T-helper 1 cell treated with Interleukin-12 subunit alpha and Interleukin-12 subunit beta and Interleukin-4 antibody, amounts not matched to agents 30 ng/mL and 1 ng/mL, for 36 hours (primary cell): Measurements from ENCODE around the gene AP2A2. TPM values are rescaled to one million over a fixed set of nuclear protein-coding genes. Genes with fewer than 3 reads are reported as not detected.

Source experiments
- intact Hi-C: fragments of 100-400 bp; cut with micrococcal nuclease; formaldehyde crosslinking; loops from one replicate; pipeline ENCODE4 v1.15.1; 2024
- total RNA-seq: library from RNA; stranded (reverse); gene quantifications from 2 replicates; pipeline ENCODE4 v1.2.3, GENCODE V29; 2022

AP2A2 gene
- total RNA-seq, 1 donor from 2014 or later = 69.7 TPM

DNA sequence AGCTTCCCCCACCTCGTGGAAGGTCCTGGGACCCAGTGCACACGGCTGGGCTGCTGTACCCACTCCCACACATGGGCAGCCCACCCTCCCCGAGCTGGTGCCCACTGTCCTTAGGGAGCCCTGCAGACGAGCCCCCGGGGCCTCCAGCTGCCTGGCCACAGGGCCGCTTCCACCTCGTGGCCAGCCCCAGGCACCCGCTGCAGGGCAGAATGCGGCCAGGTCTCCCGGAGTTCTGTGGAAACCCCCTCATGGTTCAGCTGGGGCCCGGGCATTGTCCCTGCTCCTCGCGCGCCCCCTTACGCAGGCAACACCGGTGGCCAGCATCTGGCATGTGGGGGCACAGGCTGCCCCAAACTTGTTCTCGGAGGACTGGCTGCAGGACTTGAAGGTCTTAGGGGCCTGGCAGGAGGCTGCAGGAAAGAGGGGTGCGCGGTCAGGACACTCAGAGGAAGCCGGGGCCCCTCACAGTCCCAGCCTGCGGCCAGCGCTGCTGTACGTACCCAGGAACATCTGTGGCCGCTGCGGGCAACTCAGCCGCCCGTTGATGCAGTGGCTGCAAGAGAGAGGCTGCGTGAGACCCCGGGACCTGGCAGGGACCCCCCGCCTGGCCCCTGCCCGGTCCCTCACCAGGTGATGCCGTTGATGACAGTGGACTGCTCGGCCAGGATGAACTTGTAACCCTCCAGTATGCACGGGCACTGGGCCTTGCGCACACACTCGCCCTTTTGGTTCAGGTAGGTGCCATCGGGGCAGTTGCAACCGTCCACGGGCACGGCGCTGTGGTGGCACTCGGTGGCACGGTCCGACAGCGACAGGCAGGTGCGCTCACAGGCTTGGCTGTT lies 101.2 kb downstream of the AP2A2 start:
- intact Hi-C loops = loop anchor here (2.0 kb wide), 1 partner anchor 62 kb away; no protein-coding TSS in a partner anchor

DNA sequence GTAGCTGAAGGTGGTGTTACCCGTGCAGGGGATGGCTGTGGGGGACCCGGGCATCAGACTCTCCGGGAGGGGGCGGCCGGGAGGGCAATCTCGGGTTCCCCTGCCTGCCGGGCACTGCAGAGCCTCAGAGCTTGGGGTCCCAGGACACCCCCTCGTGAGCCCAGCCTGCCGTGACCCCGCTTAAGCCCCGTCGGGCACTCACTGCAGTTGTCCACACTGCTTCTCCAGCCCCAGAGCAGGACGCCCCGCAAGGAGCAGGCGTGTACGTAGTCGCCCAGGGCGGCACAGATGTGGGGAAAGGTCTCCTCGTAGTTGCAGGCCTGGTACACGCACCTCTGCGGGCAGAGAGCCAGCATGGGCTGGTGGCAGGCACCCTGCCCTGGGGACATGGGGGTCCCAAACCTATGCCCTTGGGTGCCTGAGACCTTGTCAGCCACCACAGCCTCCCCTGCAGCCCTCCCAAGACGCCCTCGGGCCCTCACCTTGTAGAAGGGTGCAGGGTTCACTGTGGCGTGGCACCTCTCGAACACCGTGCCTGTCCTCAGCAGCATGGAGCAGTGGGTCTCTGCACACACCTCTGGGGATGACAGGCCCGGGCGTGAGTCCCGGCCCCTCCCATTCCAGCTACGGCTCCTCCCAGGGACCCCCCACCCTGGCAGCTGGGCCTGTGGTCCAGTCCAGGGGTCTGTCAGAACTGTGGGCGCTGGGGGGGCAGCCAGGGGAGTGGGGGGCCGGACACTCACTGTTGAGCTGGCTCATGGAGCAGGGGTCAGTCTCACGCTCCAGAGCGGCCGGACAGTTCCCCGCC lies 102.0 kb downstream of the AP2A2 start:
- intact Hi-C loops = loop anchor here (2.0 kb wide), 1 partner anchor 63 kb away; no protein-coding TSS in a partner anchor

DNA sequence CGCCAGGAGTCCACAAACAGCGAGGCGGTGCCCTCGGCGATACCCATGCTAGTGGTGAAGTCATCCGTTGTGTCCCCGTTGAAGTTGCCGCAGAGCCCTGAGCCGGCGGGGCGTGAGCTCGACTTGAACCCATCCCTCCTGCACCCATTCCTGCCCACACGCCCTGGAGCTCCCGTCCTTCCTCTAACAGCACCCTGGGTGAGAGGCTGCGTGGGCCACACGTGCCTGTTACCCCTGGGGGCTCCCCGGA lies 102.5 kb downstream of the AP2A2 start:
- intact Hi-C loops = no loop called here

DNA sequence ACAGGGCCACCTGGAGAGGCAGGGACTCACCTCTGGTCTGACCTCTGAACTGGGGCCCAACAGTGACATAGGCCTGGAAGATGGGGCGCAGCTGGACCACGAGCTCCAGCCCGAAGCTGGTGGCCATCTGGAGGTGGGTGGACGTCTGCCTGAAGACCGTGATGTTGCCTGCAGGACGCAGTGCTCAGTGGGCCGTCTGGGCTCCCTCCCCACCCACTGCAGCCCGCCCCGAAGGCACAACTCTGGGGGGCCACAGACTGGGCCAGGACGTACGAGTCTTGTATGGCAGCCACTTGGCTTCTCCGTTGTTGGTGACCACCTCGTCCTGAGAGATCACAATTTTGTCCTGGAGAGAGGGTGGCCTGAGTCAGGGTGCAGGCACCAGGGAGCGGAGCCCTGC lies 102.9 kb downstream of the AP2A2 start:
- intact Hi-C loops = no loop called here

DNA sequence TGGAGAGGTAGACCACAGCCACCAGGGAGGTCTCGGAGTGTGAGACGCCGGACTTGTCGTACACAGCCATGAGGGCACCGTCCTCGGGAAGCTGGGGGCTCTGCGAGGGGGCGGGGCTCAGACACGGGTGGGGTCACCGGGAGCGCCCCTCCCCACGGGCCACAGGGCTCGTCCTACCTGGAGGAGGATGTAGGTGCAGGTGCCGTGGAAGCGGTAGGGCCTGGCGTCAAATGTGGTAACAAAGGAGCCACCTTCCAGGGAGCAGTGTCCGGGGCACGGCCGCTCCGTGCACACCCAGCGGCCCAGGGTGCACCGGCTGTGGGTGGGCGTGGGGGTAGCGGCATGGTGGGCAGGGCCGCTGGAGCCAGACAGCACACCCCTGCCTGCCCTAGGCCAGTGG lies 103.4 kb downstream of the AP2A2 start:
- intact Hi-C loops = no loop called here

DNA sequence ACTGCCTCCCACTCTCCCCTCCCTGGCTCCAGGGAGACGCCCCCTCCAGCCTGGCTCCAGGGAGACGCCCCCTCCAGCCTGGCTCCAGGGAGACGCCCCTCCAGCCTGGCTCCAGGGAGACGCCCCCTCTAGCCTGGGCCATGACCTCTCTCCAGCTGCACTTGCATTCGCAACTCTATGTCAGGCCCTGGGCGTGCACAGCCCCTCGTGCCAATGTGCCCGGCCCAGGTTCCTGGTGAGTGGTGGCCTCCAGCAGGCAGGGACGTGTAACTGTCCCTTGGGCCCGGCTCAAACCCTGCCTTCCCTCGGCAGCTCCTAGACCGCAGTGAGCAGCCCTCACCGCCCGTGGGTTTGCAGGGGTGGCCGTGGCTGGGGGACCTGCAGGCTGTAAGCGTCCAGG lies 104.0 kb downstream of the AP2A2 start:
- intact Hi-C loops = no loop called here

DNA sequence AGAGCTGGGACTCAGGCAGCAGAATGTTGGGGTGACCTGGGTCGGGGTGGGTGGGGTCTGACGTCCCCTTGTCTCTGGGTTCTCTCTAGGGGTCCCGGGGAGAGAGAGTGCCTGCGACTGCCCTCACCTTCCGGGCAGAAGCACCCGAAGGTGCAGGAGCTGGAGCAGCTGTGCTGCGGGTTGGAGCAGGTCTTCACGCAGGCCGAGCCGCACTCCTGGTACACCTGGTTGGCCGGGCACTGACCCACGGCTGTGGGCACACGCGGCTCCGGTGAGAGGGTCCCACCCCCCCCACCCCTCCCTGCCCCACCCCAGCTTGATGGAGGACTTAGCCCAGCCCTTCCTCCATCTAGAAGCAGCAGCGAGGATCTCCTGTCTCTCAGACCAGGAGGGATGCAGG lies 104.4 kb downstream of the AP2A2 start:
- intact Hi-C loops = no loop called here

DNA sequence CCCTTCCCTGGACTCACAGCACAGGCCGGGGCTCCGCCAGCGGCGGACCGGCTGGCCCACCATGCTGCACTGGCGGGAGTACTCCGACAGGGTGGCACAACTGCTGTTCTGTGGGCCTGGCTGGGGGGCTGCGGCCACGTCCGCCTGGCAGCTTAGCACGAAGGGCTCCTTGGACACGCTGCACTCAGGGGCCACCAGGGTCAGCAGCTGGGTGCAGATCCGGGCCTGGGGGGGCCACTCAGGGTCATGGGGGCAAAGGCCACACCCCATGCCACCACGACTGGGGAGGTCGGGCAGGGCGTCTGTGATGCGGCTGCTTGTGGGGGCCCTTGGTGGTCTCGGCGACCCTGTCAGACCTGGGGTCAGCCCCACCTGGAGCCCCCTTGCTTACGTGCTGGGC lies 104.9 kb downstream of the AP2A2 start:
- intact Hi-C loops = no loop called here

DNA sequence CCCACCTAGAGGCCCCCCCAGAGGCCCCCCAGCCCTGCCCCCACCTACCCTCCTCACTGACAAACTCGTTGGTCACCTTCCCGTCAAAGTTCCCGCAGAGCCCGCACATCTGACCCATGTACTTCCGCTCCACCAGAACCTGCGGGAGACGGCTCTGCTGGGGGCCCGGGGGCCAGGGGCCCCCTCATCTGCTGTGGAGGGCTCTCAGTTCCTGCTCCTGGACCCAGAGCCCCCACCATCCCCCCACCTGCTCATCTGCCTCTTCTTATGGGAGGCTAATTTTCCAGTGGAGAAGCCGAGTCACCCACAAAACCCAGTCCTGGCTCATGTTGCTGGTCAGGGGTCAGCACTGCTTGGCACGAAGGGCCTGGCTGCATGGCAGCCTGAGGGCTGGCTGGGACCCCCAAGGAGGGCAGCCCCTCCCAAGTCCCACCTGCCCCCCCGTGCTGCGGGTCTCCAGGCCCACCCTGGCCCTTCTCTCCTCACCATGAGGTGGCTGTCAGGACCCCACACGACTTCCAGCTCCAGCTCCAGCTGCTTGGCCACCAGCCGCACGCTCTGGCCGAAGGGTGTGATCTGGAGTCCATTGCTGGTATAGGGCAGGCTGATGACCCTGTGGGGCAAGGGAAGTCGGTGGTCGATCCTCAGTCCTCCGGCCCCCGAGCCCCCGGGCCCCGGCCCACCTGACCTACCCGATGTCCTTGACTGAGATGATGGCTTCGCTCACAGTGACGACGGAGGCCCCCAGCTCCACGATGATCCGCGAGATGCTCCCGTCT lies 105.6 kb downstream of the AP2A2 start:
- intact Hi-C loops = no loop called here

DNA sequence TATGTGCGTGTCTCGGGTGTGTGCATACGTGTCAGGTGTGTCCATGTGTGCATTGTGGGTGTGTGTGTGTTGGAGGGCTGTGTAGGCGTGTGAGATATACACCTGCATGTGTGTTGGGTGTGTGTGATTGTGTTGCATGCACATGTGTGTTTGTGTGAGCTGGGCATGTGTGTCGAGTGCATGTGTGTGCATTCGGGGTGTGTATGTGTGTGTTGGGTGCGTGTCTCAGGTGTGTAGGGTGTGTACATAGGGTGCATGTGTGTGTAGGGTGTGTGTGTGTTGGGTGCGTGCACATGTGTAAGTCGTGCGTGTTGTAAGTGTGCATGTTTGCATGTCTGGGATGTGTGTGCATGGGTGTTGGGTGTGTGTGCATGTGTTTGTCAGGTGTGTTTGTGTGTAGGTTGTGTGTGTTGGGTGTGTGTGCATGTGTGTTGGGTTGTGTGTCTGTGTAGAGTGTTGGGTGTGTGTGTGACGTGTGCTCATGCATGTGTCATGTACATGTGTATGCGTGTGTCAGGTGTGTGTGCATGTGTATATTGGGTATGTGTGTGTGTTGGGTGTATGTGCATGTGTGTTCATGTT lies 106.7 kb downstream of the AP2A2 start:
- intact Hi-C loops = no loop called here

DNA sequence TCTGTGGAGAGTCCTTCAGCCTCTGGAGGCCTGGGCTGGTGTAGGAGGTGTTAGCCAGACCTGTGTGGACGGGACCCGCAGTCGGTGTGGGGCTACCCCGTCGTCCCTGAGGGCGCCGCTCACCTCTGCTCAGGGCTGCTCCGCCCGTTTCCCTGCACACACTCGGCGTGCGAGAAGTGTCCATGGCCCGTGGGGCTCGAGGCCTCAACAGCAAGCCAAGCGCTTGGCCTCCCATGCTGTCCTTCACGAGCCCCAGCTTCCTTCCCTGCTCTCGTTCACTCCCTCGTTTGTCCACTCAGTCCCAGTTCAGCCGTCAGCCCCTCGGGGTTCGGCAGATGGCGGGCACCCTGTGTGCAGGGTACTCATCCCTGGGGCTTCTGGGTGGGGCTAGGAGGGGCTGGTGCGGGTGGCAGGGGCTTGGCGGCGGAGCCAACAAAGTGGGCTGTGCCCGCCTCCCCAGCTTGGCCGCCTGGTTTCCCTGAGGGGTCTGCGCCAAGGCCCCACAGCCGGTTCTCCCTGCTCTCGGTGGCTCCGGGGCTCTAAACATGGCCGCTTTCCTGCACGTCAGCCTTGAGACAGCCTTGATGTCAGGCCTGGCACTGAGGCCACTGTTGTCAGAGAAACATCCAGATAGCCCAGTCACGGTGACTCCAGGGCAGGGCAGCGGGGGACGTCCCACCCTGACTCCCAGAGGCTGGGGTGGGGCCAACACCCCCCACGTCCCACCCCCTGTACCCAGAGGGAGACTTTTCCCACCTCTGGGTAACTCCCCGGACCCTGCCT lies 107.5 kb downstream of the AP2A2 start:
- intact Hi-C loops = no loop called here

DNA sequence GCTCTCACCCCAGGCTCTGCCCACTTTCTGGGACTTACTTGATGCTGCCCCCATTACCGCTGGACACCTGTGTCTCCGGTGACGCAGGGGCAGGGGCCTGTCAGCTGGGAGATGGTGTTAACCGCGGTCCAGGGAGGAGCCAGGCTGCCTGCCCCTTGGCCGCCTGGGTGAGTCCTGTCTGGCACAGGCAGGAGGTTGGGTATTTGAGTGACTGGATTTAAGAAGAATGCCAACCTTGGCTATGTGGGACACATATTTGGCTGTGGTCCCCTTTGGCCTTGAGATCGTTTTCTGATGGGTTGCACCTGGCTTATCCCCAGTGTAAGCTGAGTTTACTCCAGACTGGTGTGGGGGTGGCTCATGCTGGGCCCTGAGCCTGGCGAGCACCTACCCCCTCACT lies 108.3 kb downstream of the AP2A2 start:
- intact Hi-C loops = no loop called here

DNA sequence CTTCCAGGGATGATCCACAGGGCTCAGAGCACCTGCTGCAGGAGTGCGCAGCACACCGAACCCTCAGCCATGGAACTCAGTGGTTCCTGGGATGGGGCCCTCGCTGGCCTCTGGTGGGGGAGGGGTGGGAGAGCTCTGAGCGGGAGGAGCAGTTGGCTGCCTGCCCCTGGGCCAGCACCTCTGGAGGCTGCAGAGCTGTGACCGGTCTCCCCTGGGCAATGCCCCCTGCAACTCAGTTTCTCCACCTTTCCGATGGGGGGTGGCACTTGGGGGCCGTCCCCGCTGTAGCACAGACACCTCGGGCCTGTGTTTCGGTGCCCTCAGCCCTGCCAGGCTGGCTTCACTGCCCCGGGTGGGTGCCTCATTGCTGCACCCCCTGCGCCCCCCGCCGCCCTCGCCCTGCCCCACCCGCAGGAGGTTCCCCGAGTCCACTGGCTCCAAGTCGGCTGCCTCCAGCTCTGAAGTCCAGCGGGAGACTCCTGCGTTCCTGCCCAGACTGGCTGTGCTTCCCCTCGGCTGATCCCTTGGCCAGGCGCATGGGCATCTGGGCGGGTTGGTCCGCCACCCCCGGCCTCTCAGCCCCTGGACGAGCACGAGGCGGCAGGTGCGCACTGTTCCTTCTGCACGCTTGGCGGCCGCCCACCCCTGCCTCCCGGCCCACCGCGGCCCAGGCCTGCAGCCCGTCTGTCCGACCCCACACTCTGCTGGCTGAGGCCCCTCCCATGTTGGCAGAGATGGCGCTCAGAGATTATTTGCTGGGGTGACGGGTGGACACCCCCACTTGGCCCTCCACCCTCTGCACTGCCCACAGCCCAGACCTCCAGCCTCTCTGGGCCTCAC lies 109.0 kb downstream of the AP2A2 start:
- intact Hi-C loops = no loop called here

DNA sequence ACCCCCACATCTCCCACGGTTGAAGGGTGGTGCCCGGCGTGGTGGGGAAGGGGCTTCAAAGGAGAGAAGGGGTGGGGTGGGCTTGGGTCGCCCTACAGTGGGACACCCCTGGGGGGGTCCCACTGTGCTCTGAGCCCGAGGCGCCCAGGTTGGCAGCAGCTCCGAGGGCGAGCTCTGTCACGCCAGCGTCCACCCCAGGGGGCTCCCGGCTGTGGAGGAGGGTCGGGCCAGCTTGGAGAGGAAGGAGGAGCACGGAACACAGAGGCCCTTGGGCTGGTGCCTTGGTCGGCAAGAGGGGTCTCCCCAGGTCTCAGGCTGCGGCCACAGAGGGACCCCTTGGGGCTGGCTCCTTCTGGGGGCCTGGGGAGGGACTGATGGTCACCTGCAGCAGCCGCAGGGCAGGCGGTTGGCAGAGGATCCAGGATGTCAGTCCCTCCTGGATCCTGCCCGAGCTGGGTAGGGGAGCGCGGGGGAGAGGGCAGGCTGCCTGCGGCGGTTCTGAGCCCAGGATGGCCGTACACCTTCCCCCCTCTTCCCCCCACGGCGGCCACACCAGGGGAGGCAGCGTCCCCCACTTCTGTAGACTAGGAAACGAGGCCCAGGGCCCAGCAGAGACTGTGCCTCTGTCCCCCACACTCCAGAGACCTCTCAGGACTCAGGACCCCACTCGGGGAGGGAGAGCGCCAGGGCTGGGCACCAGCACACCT lies 110.1 kb downstream of the AP2A2 start:
- intact Hi-C loops = no loop called here

DNA sequence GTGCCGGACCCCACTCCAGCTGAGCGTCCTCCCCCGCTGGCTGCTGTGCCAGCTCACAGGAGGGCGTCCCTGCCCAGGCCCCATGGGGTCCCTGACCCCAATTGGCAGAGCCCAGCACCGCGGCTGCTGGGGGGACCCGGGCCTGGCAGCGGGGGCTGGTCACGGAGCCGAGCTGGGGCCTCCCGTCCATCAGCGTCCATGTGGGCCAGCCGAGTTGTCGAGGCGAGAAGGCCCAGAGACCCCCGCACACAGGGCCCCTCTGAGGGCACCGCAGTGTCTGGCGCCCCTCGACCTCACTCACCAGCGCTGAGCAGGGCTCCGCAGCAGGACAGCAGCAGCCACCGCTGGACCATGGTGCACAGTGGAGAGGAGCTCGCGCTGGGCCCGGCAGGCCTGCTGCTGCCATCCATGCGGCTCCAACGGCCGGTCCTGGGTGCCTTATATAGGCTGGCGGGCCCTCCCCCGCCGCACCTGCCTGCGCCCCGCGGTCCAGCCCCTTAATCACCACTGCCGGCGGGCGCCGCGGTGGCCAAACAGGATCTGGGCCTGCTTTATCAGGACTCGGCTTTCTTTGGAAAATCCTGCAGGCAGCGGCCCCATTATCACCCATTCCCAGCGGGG lies 110.7 kb downstream of the AP2A2 start, which contains the start of gene MUC6:
Gene MUC6 (minus strand): TSS at position 416 of the 621 bp plus-strand sequence. CDS start 63 bp downstream, at position 353.
- intact Hi-C loops = no loop called here

DNA sequence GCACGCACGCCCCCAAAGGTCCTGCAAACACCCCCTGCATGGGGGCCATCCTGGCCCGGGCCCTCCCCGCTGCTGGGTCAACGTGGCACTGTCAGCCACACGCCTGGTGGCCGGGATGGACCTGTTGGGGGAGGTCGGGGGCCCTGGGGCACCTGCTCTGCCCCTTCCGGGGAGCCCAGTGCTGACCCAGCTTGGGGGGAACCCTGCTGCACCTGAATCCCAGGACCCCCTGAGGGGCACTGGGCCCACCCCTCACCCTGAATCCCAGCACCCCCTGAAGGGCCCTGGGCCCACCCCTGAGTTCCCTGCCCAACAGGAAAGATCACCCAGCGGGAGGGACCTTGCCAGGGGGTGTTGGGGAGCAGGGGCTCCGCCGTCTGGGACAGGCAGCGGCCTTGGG lies 111.3 kb downstream of the AP2A2 start:
- intact Hi-C loops = no loop called here

DNA sequence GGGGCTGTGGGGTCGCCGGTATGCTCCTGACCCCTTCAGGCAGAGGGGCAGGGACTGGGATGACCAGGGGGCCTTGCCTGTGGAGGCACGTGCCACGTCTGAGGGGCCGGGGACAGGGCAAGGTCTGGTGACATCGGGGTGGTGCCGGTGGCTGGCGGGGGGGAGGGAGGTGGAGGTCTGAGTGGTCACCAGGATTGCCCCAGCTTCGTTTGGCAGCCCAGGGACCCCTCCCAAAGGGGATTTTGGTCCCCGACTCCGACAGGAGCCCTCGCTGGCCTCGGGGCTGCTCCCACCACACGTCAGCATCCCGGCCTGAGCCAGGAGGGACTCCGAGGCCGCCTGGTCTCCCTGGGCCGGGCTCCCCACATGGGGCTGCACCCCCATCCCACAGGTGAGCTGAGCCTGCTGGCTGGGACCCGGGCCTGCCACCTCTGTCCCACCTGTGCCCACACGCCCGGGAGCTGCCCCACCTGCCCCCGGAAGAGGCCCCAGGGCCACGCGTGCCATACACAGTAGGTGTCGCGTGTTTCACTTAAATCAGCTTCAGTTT lies 111.9 kb downstream of the AP2A2 start:
- intact Hi-C loops = no loop called here

DNA sequence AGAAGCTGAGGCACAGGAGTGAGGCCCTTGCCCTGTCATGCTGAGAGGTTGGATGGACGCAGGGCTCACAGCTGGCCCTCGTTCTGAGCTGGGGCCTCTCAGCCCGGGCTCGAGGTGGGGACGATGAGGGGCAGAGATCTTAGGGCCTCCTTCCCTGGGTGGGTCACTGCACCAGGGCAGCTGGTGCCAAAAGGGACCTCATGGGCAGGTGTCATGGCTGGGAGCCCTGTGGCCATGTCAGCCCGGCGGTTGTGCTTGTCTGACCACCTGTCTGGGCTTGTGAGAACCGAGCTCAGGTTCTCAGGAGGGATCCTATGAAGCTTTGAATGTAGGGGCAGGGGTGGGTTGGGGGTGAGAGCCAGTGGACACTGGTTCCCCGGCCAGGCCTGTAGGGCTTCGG lies 112.7 kb downstream of the AP2A2 start:
- intact Hi-C loops = no loop called here
